Measurements from ENCODE around the gene REV3L. TPM values are rescaled to one million over a fixed set of nuclear protein-coding genes. Genes with fewer than 3 reads are reported as not detected.

REV3L gene
- total RNA-seq, 1 donor from 2014 or later = 26.4 TPM

DNA sequence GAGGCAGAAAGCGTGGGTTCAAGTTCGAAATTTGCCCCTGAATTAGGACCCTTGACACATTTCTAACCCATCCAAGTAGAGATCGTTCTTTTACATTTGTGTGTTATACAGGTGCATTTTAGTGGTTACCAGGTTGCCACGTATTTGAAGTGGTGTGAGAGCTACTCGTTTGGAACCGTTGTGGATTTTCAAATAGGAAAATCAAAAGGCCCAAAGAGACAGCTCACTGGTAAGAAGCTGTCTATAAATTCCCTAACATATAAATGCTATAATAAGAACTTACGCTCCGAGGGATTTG is 1.6 kb upstream of the REV3L start:
- peaks cover 42% of the 10 kb centered on the region for H3K4me1 Mint-ChIP-seq (ENCODE audit: unreplicated experiment)
- TF ChIP-seq, protein P1, sequence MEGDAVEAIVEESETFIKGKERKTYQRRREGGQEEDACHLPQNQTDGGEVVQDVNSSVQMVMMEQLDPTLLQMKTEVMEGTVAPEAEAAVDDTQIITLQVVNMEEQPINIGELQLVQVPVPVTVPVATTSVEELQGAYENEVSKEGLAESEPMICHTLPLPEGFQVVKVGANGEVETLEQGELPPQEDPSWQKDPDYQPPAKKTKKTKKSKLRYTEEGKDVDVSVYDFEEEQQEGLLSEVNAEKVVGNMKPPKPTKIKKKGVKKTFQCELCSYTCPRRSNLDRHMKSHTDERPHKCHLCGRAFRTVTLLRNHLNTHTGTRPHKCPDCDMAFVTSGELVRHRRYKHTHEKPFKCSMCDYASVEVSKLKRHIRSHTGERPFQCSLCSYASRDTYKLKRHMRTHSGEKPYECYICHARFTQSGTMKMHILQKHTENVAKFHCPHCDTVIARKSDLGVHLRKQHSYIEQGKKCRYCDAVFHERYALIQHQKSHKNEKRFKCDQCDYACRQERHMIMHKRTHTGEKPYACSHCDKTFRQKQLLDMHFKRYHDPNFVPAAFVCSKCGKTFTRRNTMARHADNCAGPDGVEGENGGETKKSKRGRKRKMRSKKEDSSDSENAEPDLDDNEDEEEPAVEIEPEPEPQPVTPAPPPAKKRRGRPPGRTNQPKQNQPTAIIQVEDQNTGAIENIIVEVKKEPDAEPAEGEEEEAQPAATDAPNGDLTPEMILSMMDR (IDR thresholded peaks at IDR 0.05) = no peak
- H3K27me3 Mint-ChIP-seq (ENCODE audit: unreplicated experiment) = no peaks in the 10 kb centered on the region
- H3K27ac Mint-ChIP-seq (ENCODE audit: unreplicated experiment) = peak overlapping the region; percentile 98
- H3K9me3 Mint-ChIP-seq (ENCODE audit: unreplicated experiment) = no peaks in the 10 kb centered on the region
- H3K4me3 Mint-ChIP-seq (ENCODE audit: unreplicated experiment) = peak overlapping the region; percentile 85
- no peak for DNase-seq (ENCODE audit: extremely low spot score, unreplicated experiment)
- peaks cover 14% of the 10 kb centered on the region for H3K36me3 Mint-ChIP-seq (ENCODE audit: unreplicated experiment)

DNA sequence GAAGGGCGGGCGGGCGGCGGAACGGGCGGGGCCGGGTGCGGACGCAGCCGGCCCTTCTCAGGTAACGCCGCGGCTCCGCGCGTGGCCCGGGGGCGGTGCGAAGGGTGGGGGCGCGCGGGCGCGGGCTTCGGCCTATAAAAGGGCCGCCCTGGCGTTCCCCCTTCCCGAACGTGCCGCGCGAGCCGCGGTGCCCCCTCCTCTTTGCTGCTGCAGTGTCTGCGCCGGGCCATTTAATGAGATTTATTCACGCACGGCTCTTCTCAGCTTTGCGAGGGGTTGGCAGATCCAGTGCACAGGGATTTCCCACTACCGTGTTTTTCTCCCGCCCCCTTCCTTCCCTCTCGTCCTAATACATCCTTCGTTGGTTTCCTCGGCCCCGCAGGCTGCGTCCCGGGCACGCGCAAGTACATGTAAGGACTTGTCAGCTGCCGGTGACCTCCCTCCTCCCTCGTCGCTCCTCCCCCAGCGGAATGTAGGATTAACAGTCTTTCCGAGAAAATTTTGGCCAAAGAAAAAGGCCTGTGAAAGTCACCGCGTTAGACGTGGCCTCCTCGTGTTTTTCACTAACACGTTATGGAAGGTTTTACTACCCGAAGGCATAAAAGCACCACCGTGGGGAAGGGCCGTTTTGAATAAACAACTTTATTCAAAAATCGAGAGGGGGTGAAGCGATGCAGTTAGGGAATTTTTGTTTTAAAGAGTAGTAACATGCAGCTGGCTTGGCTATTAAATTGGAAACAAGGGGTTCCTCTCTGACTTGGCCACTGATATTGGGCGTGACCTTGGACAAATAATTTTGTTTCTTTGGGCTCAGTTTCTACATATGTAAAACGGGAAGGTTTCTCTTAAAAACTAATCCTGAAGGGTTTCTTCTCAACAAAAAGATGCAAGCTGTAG is 966 bp upstream of the REV3L start:
- peak overlapping the region; percentile 96 for H3K4me3 Mint-ChIP-seq (ENCODE audit: unreplicated experiment)
- H3K27me3 Mint-ChIP-seq (ENCODE audit: unreplicated experiment) = no peaks in the 10 kb centered on the region
- peak; percentile 94 for DNase-seq (ENCODE audit: extremely low spot score, unreplicated experiment)
- H3K36me3 Mint-ChIP-seq (ENCODE audit: unreplicated experiment) = peaks cover 14% of the 10 kb centered on the region
- H3K27ac Mint-ChIP-seq (ENCODE audit: unreplicated experiment) = peak overlapping the region; percentile 99
- H3K9me3 Mint-ChIP-seq (ENCODE audit: unreplicated experiment) = no peaks in the 10 kb centered on the region
- H3K4me1 Mint-ChIP-seq (ENCODE audit: unreplicated experiment) = peaks cover 48% of the 10 kb centered on the region
- TF ChIP-seq, protein P1 (IDR thresholded peaks at IDR 0.05) = no peak

DNA sequence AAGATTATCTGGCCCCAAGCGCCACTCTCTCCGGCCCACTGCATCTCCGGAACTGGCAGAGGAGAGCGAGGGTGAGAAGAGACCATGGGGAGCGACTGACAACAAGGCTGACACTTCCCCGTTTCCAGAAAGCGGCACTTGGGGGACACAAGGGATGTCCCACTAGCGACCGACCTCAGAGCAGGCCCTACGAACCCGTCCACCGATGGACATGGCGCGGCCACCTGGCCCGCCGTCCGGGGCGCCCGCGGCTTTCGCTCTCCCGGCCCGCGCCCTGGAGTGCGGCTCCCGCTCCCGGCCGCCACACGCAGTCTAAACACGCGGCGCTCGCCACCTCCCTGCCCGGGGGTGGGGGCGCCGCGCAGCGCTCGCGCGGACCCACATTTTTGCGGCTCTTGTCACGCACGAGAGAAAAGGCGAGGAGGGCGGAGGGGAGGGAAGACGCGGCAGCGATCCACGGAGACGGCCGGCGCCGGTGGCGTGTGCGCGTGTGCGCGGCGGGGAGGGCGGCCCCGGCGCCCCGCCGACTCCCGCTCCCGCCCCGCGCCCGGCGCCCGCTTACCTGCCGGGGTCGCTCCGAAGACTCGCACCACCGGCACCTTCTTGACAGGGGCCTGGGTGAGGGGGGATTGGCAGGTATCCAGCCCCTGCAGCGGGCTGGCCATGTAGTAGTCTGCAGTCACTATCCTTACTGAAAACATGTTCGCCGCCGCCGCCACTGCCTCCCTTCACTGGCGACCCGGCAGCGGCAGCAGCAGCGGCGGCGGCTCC is 645 bp downstream of the REV3L start:
- Mint-ChIP-seq H3K27me3 (ENCODE audit: unreplicated experiment) (no peaks in the 10 kb centered on the region), H3K27ac (ENCODE audit: unreplicated experiment) (peak overlapping the region; percentile 94), H3K9me3 (ENCODE audit: unreplicated experiment) (no peaks in the 10 kb centered on the region), H3K36me3 (ENCODE audit: unreplicated experiment) (peaks cover 5% of the 10 kb centered on the region), H3K4me3 (ENCODE audit: unreplicated experiment) (peak overlapping the region; percentile 96), H3K4me1 (ENCODE audit: unreplicated experiment) (peaks cover 59% of the 10 kb centered on the region)
- DNase-seq (ENCODE audit: extremely low spot score, unreplicated experiment) = no peak
- TF ChIP-seq, protein P1 (IDR thresholded peaks at IDR 0.05) = peak; percentile 7

DNA sequence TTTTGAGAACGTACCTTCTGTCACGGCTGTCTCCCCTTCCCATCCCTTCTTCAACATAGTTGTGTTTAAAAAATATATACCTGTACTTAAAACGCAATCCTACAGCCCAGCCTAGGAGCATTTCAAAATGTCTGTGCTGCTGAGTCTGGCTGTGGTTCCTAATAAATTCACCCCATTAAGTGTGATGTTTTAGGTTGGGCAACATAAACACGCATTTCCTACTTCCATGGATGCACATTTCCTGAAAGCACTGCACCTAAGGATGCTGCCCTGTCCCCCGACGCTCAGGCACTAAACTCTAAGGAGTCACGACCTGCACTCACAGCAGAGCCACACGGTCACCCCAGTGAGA is 1.2 kb downstream of the REV3L start:
- TF ChIP-seq, protein P1 (IDR thresholded peaks at IDR 0.05) = no peak
- DNase-seq (ENCODE audit: extremely low spot score, unreplicated experiment) = no peak
- H3K36me3 Mint-ChIP-seq (ENCODE audit: unreplicated experiment) = peaks cover 1% of the 10 kb centered on the region
- peak overlapping the region; percentile 94 for H3K27ac Mint-ChIP-seq (ENCODE audit: unreplicated experiment)
- H3K4me1 Mint-ChIP-seq (ENCODE audit: unreplicated experiment) = peaks cover 59% of the 10 kb centered on the region
- H3K4me3 Mint-ChIP-seq (ENCODE audit: unreplicated experiment) = peak overlapping the region; percentile 96
- H3K27me3 Mint-ChIP-seq (ENCODE audit: unreplicated experiment) = no peaks in the 10 kb centered on the region
- no peaks in the 10 kb centered on the region for H3K9me3 Mint-ChIP-seq (ENCODE audit: unreplicated experiment)

Data from osteocyte (in vitro differentiated cells).